KOPT-K1 (cell line): Measurements from ENCODE around the gene PCDHGB1.
"Not testable (repeated sequence)": the region's sequence is repeated elsewhere in the genome, so short reads cannot be mapped to it uniquely, and the experiment has no call there.

Experiments used
- H3K27ac ChIP-seq: fragments of 200-600 bp; sonication (generic); 2 replicates; pipeline ENCODE4 v1.5.1; 2016; ENCODE audit warnings: antibody characterized with exemption, mild to moderate bottlenecking, low read depth, low read length; ENCODE audit not compliant: poor library complexity, severe bottlenecking
- H3K36me3 ChIP-seq: fragments of 200-600 bp; sonication (generic); 2 replicates; pipeline ENCODE4 v1.5.1; 2017; ENCODE audit warnings: antibody characterized with exemption, mild to moderate bottlenecking, low read length, moderate library complexity; ENCODE audit not compliant: insufficient read depth
- H3K9me3 ChIP-seq: fragments of 200-600 bp; sonication (generic); 2 replicates; pipeline ENCODE4 v1.5.1; 2017; ENCODE audit warnings: antibody characterized with exemption, low read length, mild to moderate bottlenecking; ENCODE audit not compliant: insufficient read depth, poor library complexity, severe bottlenecking

PCDHGB1 gene

GRCh38 chr5:141349917-141350619 is at the start of gene PCDHGB1:
TSS of gene PCDHGB1 (plus strand) at chr5:141350099. CDS start at chr5:141350261, 162 bp downstream.
- Histone ChIP-seq H3K9me3 (peaks cover 5% of the 10 kb centered on the region), H3K27ac (no peak within 1 kb of the TSS), H3K36me3 (no peaks in the 10 kb centered on the region)

GRCh38 chr5:141303756-141304155 is 46.1 kb upstream of the PCDHGB1 start, which contains the start of gene SLC25A2:
TSS of gene SLC25A2 (minus strand) at chr5:141304049. CDS start at chr5:141303865, 184 bp downstream.
- Histone ChIP-seq H3K36me3 (no peaks in the 10 kb centered on the region), H3K27ac (no peak within 1 kb of the TSS), H3K9me3 (peaks cover 71% of the 10 kb centered on the region)

- H3K27ac ChIP-seq, result no peak overlapping the region
- H3K9me3 ChIP-seq, result peaks cover 76% of the 10 kb centered on the region
- peaks cover 4% of the 10 kb centered on the region; the same call in 1 of the 2 replicates for H3K36me3 ChIP-seq
Measured at GRCh38 chr5:141306630-141307029, 43.3 kb upstream of the PCDHGB1 start.

GRCh38 chr5:141313711-141314110 is 36.2 kb upstream of the PCDHGB1 start:
- H3K36me3 ChIP-seq, result peaks cover 57% of the 10 kb centered on the region
- no peak overlapping the region for H3K27ac ChIP-seq

GRCh38 chr5:141316963-141317362 is 32.9 kb upstream of the PCDHGB1 start:
- not testable (repeated sequence) for H3K27ac ChIP-seq
- Histone ChIP-seq H3K36me3 (peaks cover 64% of the 10 kb centered on the region), H3K9me3 (peaks cover 94% of the 10 kb centered on the region)

More at GRCh38 chr5:141313711-141314110, 36.2 kb upstream of the PCDHGB1 start:
- peaks cover 87% of the 10 kb centered on the region for H3K9me3 ChIP-seq

GRCh38 chr5:141319202-141319601 is 30.7 kb upstream of the PCDHGB1 start:
- Histone ChIP-seq H3K9me3 (peaks cover 80% of the 10 kb centered on the region), H3K36me3 (peaks cover 54% of the 10 kb centered on the region)

GRCh38 chr5:141319699-141320098 is 30.2 kb upstream of the PCDHGB1 start:
- Histone ChIP-seq H3K36me3 (peaks cover 51% of the 10 kb centered on the region), H3K9me3 (peaks cover 75% of the 10 kb centered on the region), H3K27ac (peak overlapping the region; percentile 89)

More at GRCh38 chr5:141319202-141319601, 30.7 kb upstream of the PCDHGB1 start:
- H3K27ac ChIP-seq, result no peak overlapping the region

GRCh38 chr5:141320225-141321169 is 29.4 kb upstream of the PCDHGB1 start, which contains the start of gene TAF7:
TSS of gene TAF7 (minus strand) at chr5:141320784. CDS start at chr5:141320044, 740 bp downstream.
- peaks cover 67% of the 10 kb centered on the region for H3K9me3 ChIP-seq
- H3K36me3 ChIP-seq, result peaks cover 43% of the 10 kb centered on the region
- H3K27ac ChIP-seq, result peak within 1 kb of the TSS; percentile 89

GRCh38 chr5:141322261-141322660 is 27.6 kb upstream of the PCDHGB1 start:
- peaks cover 25% of the 10 kb centered on the region for H3K36me3 ChIP-seq
- H3K9me3 ChIP-seq, result peaks cover 49% of the 10 kb centered on the region
- H3K27ac ChIP-seq, result no peak overlapping the region

GRCh38 chr5:141326088-141326854 is 23.6 kb upstream of the PCDHGB1 start:
- Histone ChIP-seq H3K9me3 (peaks cover 15% of the 10 kb centered on the region), H3K27ac (no peak overlapping the region), H3K36me3 (no peaks in the 10 kb centered on the region)

- Histone ChIP-seq H3K27ac (no peak overlapping the region), H3K9me3 (peaks cover 9% of the 10 kb centered on the region), H3K36me3 (no peaks in the 10 kb centered on the region)
Measured at GRCh38 chr5:141328231-141328630, 21.7 kb upstream of the PCDHGB1 start.

- Histone ChIP-seq H3K9me3 (peaks cover 9% of the 10 kb centered on the region), H3K27ac (no peak within 1 kb of the TSS), H3K36me3 (no peaks in the 10 kb centered on the region)
Measured at GRCh38 chr5:141330299-141331080, 19.4 kb upstream of the PCDHGB1 start, which contains the start of gene PCDHGA1. TSS of gene PCDHGA1 (plus strand) at chr5:141330514.

GRCh38 chr5:141332571-141332970 is 17.3 kb upstream of the PCDHGB1 start:
- H3K27ac ChIP-seq, H3K9me3 ChIP-seq, H3K36me3 ChIP-seq: not testable (repeated sequence)
